Mammary epithelial cell (primary cell): ENCODE measurements around the gene OGFRL1.

Source experiments
- EZH2 ChIP-seq: IDR thresholded peaks from 2 replicates; pipeline ENCODE4 v1.6.1; 2012; ENCODE audit warnings: low read length, inconsistent platforms, borderline replicate concordance
- TF ChIP-seq, protein P1 (sequence below), 2 donors: IDR thresholded peaks in 1 of 2; conservative IDR thresholded peaks in 1 of 2; 2 replicates each; pipeline ENCODE4 v1.5.1; 2011 to 2012; ENCODE audit warnings: inconsistent platforms in 2 of 2, low read length in 2 of 2, mild to moderate bottlenecking in 2 of 2, control low read depth in 1 of 2, low read depth in 1 of 2; ENCODE audit not compliant: insufficient read depth in 1 of 2; ENCODE audit errors: extremely low read depth in 1 of 2

DNA sequence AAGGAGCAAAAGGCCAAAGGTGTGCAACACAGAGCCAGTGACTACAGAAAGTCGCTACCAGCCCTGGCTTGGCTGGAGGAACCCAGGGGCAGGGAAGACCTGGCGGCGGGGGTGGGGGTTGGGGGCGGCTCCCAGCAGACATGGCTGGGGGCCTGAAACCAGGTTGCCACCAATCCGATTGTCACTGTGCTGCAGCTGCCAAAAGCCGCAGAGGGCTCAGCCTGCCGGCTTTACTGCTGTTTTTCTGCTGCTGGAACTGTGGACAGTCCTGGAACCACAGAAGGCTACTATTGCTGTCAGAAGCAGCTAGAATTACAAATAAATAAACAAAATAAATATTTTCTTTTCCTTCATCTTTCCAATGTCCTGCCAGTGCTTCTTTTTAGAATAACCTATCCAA is 25.7 kb upstream of the OGFRL1 start:
- TF ChIP-seq, protein P1, sequence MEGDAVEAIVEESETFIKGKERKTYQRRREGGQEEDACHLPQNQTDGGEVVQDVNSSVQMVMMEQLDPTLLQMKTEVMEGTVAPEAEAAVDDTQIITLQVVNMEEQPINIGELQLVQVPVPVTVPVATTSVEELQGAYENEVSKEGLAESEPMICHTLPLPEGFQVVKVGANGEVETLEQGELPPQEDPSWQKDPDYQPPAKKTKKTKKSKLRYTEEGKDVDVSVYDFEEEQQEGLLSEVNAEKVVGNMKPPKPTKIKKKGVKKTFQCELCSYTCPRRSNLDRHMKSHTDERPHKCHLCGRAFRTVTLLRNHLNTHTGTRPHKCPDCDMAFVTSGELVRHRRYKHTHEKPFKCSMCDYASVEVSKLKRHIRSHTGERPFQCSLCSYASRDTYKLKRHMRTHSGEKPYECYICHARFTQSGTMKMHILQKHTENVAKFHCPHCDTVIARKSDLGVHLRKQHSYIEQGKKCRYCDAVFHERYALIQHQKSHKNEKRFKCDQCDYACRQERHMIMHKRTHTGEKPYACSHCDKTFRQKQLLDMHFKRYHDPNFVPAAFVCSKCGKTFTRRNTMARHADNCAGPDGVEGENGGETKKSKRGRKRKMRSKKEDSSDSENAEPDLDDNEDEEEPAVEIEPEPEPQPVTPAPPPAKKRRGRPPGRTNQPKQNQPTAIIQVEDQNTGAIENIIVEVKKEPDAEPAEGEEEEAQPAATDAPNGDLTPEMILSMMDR (conservative IDR thresholded peaks at IDR 0.05 in 1 of 2, IDR thresholded peaks at IDR 0.05 in 1 of 2; ENCODE audit: extremely low read depth in 1 of 2, insufficient read depth in 1 of 2, low read depth in 1 of 2, low read length in 2 of 2): no peak
- TF ChIP-seq EZH2: no peak
